HEK293 (cell line): ENCODE measurements around the gene BPIFB4.

ENCODE experiments used
- CTCF ChIA-PET: fragments of 350-600 bp; formaldehyde crosslinking; extraction: SDS; loops from one replicate; lab custom pipeline; 2021; ENCODE audit warnings: antibody characterized with exemption; lab: Yijun Ruan, JAX
- POLR2A ChIA-PET: fragments of 300-600 bp; formaldehyde crosslinking; extraction: SDS; loops from one replicate; lab custom pipeline; 2020; ENCODE audit warnings: antibody characterized with exemption, inconsistent platforms; lab: Yijun Ruan, JAX
- H3K27ac ChIP-seq: fragments of 200-500 bp; sonication (Bioruptor generic); 2 replicates; pipeline ENCODE4 v1.5.1; 2014; ENCODE audit warnings: low read depth, low read length, control low read depth, inconsistent platforms; ENCODE audit errors: extremely low read depth
- H3K36me3 ChIP-seq, 2 experiments: fragments of 200-500 bp in 1 of 2; sonication (Bioruptor generic) in 1 of 2; 1 replicate in 1 of 2; 2 replicates in 1 of 2; pipeline ENCODE4 v1.5.1; 2014 to 2017; ENCODE audit warnings: inconsistent platforms in 2 of 2, low read length in 2 of 2; ENCODE audit not compliant: control insufficient read depth in 2 of 2, insufficient read depth in 1 of 2
- H3K4me1 ChIP-seq: fragments of 200-500 bp; sonication (Bioruptor generic); 2 replicates; pipeline ENCODE4 v1.5.1; 2014; ENCODE audit warnings: mild to moderate bottlenecking, low read length, inconsistent platforms; ENCODE audit not compliant: control insufficient read depth, insufficient read depth
- H3K4me3 ChIP-seq: 2 replicates; pipeline ENCODE4 v1.5.1; 2011; ENCODE audit warnings: low read depth, mild to moderate bottlenecking, control low read depth, low read length, moderate library complexity
- H3K9me3 ChIP-seq: fragments of 200-500 bp; sonication (Bioruptor generic); 2 replicates; pipeline ENCODE4 v1.5.1; 2014; ENCODE audit warnings: low read depth, low read length, inconsistent platforms; ENCODE audit not compliant: control insufficient read depth, insufficient read depth
- BCL11A ChIP-seq: fragments of 450-650 bp; formaldehyde crosslinking; IDR thresholded peaks from 2 replicates; pipeline ENCODE4 v1.5.1; 2016; ENCODE audit warnings: low read depth, missing biosample characterization, missing genetic modification characterization
- EGR2 ChIP-seq: fragments of 450-650 bp; formaldehyde crosslinking; IDR thresholded peaks from 2 replicates; pipeline ENCODE4 v1.5.1; 2016; ENCODE audit warnings: low read depth, missing biosample characterization, missing genetic modification characterization
- GLI4 ChIP-seq: fragments of 450-650 bp; formaldehyde crosslinking; IDR thresholded peaks from 2 replicates; pipeline ENCODE4 v1.5.1; 2016; ENCODE audit warnings: missing biosample characterization, missing genetic modification characterization
- GLIS1 ChIP-seq: fragments of 450-650 bp; formaldehyde crosslinking; IDR thresholded peaks from 2 replicates; pipeline ENCODE4 v1.5.1; 2016; ENCODE audit warnings: missing biosample characterization, missing genetic modification characterization
- KLF16 ChIP-seq: fragments of 450-650 bp; formaldehyde crosslinking; IDR thresholded peaks from 2 replicates; pipeline ENCODE4 v1.5.1; 2017; ENCODE audit warnings: missing biosample characterization, missing genetic modification characterization
- KLF7 ChIP-seq: fragments of 450-650 bp; formaldehyde crosslinking; IDR thresholded peaks from 2 replicates; pipeline ENCODE4 v1.5.1; 2016; ENCODE audit warnings: missing biosample characterization, missing genetic modification characterization, borderline replicate concordance
- SCRT2 ChIP-seq: fragments of 450-650 bp; formaldehyde crosslinking; IDR thresholded peaks from 2 replicates; pipeline ENCODE4 v1.5.1; 2016; ENCODE audit warnings: missing biosample characterization, missing genetic modification characterization
- SETDB1 ChIP-seq: IDR thresholded peaks from one replicate; pipeline ENCODE4 v1.6.1; 2017; ENCODE audit warnings: mild to moderate bottlenecking, low read length, moderate library complexity, mixed read lengths; ENCODE audit not compliant: insufficient read length
- SP3 ChIP-seq: fragments of 450-650 bp; formaldehyde crosslinking; IDR thresholded peaks from 2 replicates; pipeline ENCODE4 v1.5.1; 2016; ENCODE audit warnings: missing biosample characterization, missing genetic modification characterization
- ZBTB21 ChIP-seq: fragments of 450-650 bp; formaldehyde crosslinking; IDR thresholded peaks from 2 replicates; pipeline ENCODE4 v1.5.1; 2017; ENCODE audit warnings: missing biosample characterization, missing genetic modification characterization
- ZFHX2 ChIP-seq: fragments of 450-650 bp; formaldehyde crosslinking; conservative IDR thresholded peaks from 2 replicates; pipeline ENCODE4 v1.5.1; 2016; ENCODE audit warnings: missing biosample characterization, missing genetic modification characterization
- ZNF239 ChIP-seq: fragments of 450-650 bp; formaldehyde crosslinking; IDR thresholded peaks from 2 replicates; pipeline ENCODE4 v1.5.1; 2016; ENCODE audit warnings: missing biosample characterization, missing genetic modification characterization
- ZNF324 ChIP-seq: fragments of 450-650 bp; formaldehyde crosslinking; IDR thresholded peaks from 2 replicates; pipeline ENCODE4 v1.5.1; 2016; ENCODE audit warnings: missing biosample characterization, missing genetic modification characterization
- ZNF350 ChIP-seq: fragments of 450-650 bp; formaldehyde crosslinking; IDR thresholded peaks from 2 replicates; pipeline ENCODE4 v1.5.0; 2017; ENCODE audit warnings: missing biosample characterization, mild to moderate bottlenecking, missing genetic modification characterization
- ZNF416 ChIP-seq: fragments of 450-650 bp; formaldehyde crosslinking; IDR thresholded peaks from 2 replicates; pipeline ENCODE4 v1.5.1; 2016; ENCODE audit warnings: missing biosample characterization, missing genetic modification characterization
- ZNF501 ChIP-seq: fragments of 450-650 bp; formaldehyde crosslinking; IDR thresholded peaks from 2 replicates; pipeline ENCODE4 v1.5.1; 2016; ENCODE audit warnings: missing biosample characterization, missing genetic modification characterization
- ZNF510 ChIP-seq: fragments of 450-650 bp; formaldehyde crosslinking; IDR thresholded peaks from 2 replicates; pipeline ENCODE4 v1.5.1; 2018; ENCODE audit warnings: mild to moderate bottlenecking, missing genetic modification characterization, missing biosample characterization; ENCODE audit not compliant: insufficient replicate concordance
- ZNF623 ChIP-seq: fragments of 450-650 bp; formaldehyde crosslinking; IDR thresholded peaks from 2 replicates; pipeline ENCODE4 v1.5.1; 2016; ENCODE audit warnings: missing biosample characterization, missing genetic modification characterization
- ZNF658 ChIP-seq: fragments of 450-650 bp; formaldehyde crosslinking; IDR thresholded peaks from 2 replicates; pipeline ENCODE4; 2016; ENCODE audit warnings: missing biosample characterization, missing genetic modification characterization
- TF ChIP-seq, protein P1 (sequence below): fragments of 450-650 bp; IDR thresholded peaks from 2 replicates; pipeline ENCODE4 v1.5.1; 2018; ENCODE audit warnings: missing biosample characterization, missing genetic modification characterization
- TF ChIP-seq, protein P2 (sequence below): fragments of 450-650 bp; formaldehyde crosslinking; IDR thresholded peaks from 2 replicates; pipeline ENCODE4 v1.5.1; 2016; ENCODE audit warnings: missing biosample characterization, missing genetic modification characterization
- TF ChIP-seq, protein P3 (sequence below): fragments of 450-650 bp; formaldehyde crosslinking; IDR thresholded peaks from 2 replicates; pipeline ENCODE4 v1.5.1; 2016; ENCODE audit warnings: missing biosample characterization, missing genetic modification characterization
- TF ChIP-seq, protein P4 (sequence below): fragments of 450-650 bp; formaldehyde crosslinking; IDR thresholded peaks from 2 replicates; pipeline ENCODE4 v1.5.1; 2016; ENCODE audit warnings: missing biosample characterization, missing genetic modification characterization
- TF ChIP-seq, protein P5 (sequence below): fragments of 450-650 bp; formaldehyde crosslinking; IDR thresholded peaks from 2 replicates; pipeline ENCODE4 v1.5.1; 2017; ENCODE audit warnings: missing biosample characterization, missing genetic modification characterization

BPIFB4 gene

DNA sequence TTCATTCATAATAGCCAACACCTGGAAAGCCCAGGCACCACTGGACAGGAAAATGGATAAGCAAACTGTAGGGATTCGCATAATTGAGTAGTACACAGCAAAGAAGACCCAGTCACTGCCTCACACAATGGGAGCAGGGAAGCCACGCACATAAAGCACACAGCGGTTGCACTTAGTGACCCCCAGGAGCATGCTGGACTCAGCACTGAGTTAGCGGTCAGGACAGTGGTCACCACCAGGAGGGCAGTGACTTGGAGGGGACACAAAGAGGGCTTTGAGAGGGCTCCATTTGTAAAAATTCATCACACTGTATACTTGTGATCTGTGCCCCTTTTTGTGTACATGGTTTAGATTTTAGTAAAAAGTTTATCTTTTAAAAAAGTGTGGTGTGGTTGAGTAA is 28.1 kb upstream of the BPIFB4 start (continued):
- TF ChIP-seq, protein P1, sequence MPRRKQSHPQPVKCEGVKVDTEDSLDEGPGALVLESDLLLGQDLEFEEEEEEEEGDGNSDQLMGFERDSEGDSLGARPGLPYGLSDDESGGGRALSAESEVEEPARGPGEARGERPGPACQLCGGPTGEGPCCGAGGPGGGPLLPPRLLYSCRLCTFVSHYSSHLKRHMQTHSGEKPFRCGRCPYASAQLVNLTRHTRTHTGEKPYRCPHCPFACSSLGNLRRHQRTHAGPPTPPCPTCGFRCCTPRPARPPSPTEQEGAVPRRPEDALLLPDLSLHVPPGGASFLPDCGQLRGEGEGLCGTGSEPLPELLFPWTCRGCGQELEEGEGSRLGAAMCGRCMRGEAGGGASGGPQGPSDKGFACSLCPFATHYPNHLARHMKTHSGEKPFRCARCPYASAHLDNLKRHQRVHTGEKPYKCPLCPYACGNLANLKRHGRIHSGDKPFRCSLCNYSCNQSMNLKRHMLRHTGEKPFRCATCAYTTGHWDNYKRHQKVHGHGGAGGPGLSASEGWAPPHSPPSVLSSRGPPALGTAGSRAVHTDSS (tag by site-specific recombination), result no peak
- TF ChIP-seq KLF16 (tag by site-specific recombination) (no peak), ZNF416 (tag by site-specific recombination) (no peak), ZNF239 (tag by site-specific recombination) (no peak), SP3 (no peak), ZNF350 (tag by site-specific recombination) (no peak)
- TF ChIP-seq, protein P2, sequence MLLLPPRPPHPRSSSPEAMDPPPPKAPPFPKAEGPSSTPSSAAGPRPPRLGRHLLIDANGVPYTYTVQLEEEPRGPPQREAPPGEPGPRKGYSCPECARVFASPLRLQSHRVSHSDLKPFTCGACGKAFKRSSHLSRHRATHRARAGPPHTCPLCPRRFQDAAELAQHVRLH (tag by site-specific recombination), result no peak

DNA sequence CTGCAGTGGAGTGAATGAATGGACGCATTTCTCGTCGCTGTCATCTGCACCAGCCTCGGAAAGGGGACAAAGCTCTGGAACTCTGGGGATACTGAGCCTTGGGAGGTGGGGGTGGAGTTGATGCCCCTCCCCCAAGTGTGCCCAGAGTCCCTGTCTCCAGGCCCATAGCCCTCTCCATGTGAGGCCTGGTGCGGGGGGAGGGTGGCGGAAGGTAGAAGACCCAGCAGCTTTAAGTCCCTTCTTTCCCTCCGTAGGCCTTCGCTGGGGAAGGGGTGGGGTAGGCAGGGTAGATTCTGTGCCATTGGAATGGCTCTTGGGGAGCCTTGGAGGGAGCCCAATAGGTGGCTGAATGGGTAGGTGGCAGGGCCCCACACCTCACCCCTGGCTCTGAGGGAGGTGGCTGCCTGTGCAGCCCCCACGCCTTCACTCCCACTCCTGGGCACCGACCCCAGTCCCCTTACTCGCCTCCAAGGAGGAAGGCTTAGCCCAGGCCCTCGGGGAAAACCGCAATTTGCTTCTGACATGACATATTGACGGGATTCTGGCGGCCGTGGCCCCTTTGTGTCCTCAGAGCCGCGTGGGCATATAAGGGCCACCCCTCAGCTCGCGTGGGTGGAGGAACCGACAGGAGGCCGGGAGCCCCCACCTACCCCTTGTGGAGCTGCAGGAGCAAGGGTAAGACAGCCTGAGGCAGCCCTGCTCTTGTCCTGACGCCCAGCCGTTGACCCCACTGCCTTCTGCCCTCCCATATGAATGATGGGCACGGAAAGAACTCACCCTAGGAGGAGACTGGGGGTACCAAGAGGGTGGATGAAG is 25.9 kb upstream of the BPIFB4 start, which contains the start of gene BPIFB3:
Gene BPIFB3, plus strand, starts transcription at position 613 of the 816 bp plus-strand sequence. CDS start 1,533 bp downstream, outside the sequence.
- H3K4me3 ChIP-seq, result no peak within 1 kb of the TSS
- CTCF ChIA-PET, result no interaction called here
- H3K36me3 ChIP-seq, result no peaks in the 10 kb centered on the region
- TF ChIP-seq ZFHX2 (tag by site-specific recombination) (peak; percentile 58), KLF7 (tag by site-specific recombination) (no peak), ZNF510 (tag by site-specific recombination) (no peak), GLIS1 (no peak), ZNF350 (tag by site-specific recombination) (no peak), SETDB1 (no peak), ZNF501 (tag by site-specific recombination) (no peak), BCL11A (tag by site-specific recombination) (no peak), EGR2 (tag by site-specific recombination) (peak; percentile 68), KLF16 (tag by site-specific recombination) (no peak), SCRT2 (tag by site-specific recombination) (no peak), ZNF658 (tag by site-specific recombination) (no peak), GLI4 (no peak)
- TF ChIP-seq, protein P3, sequence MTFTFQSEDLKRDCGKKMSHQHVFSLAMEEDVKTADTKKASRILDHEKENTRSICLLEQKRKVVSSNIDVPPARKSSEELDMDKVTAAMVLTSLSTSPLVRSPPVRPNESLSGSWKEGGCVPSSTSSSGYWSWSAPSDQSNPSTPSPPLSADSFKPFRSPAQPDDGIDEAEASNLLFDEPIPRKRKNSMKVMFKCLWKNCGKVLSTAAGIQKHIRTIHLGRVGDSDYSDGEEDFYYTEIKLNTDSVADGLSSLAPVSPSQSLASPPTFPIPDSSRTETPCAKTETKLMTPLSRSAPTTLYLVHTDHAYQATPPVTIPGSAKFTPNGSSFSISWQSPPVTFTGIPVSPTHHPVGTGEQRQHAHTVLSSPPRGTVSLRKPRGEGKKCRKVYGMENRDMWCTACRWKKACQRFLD, result no peak
- TF ChIP-seq, protein P4, sequence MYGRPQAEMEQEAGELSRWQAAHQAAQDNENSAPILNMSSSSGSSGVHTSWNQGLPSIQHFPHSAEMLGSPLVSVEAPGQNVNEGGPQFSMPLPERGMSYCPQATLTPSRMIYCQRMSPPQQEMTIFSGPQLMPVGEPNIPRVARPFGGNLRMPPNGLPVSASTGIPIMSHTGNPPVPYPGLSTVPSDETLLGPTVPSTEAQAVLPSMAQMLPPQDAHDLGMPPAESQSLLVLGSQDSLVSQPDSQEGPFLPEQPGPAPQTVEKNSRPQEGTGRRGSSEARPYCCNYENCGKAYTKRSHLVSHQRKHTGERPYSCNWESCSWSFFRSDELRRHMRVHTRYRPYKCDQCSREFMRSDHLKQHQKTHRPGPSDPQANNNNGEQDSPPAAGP (tag by site-specific recombination), result no peak
- no peaks in the 10 kb centered on the region for H3K9me3 ChIP-seq
- no peaks in the 10 kb centered on the region for H3K4me1 ChIP-seq
- POLR2A ChIA-PET, result no interaction called here
- no peak within 1 kb of the TSS for H3K27ac ChIP-seq

DNA sequence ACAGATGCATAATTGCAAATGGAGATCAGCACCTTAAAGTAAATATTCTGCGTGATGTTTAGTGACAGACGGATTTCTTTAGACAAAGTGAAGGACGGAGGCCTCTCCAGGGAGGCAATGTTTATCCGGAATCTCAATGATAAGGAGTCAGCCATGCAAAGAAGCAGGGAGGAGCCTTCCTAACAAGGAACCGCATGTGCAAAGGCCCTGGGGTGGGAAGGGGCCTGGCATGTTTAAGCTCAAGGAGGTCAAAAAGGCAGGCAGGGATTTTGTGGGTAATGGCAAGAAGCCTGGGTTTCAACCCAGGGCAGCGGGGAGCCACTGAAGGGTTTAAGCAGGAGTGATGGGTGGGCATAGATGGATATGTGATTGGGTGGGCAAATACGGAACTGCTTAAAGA is 25.1 kb upstream of the BPIFB4 start:
- Histone ChIP-seq H3K9me3 (no peaks in the 10 kb centered on the region), H3K4me1 (no peaks in the 10 kb centered on the region)
- CTCF ChIA-PET, result no interaction called here
- POLR2A ChIA-PET, result no interaction called here
- peak; percentile 82 for TF ChIP-seq ZNF623 (tag by site-specific recombination)
- no peak for TF ChIP-seq ZBTB21
- TF ChIP-seq ZNF324 (tag by site-specific recombination), result no peak
- TF ChIP-seq, protein P5, sequence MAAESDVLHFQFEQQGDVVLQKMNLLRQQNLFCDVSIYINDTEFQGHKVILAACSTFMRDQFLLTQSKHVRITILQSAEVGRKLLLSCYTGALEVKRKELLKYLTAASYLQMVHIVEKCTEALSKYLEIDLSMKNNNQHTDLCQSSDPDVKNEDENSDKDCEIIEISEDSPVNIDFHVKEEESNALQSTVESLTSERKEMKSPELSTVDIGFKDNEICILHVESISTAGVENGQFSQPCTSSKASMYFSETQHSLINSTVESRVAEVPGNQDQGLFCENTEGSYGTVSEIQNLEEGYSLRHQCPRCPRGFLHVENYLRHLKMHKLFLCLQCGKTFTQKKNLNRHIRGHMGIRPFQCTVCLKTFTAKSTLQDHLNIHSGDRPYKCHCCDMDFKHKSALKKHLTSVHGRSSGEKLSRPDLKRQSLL, result no peak
- TF ChIP-seq, all 188 proteins: peak for 1
- no peak overlapping the region for H3K4me3 ChIP-seq
- H3K27ac ChIP-seq, result no peak overlapping the region
- no peaks in the 10 kb centered on the region for H3K36me3 ChIP-seq
